Kidney (tissue), 14 donors: Measurements from ENCODE around the gene RHBDL1. TPM values are rescaled to one million over a fixed set of nuclear protein-coding genes. Genes with fewer than 3 reads are reported as not detected.

ENCODE experiments used
- DNase-seq, 5 donors: peaks; one replicate each; pipeline ENCODE4 v3.0.0-alpha.2; 2013 to 2020
- FAIRE-seq: peaks from 2 replicates; lab custom pipeline; 2012; peaks lifted over from hg19 to GRCh38; lab: Jason Lieb, UNC
- H3K27ac ChIP-seq, 2 donors: one replicate each; pipeline ENCODE4 v1.7.0; 2013; ENCODE audit warnings: low read depth in 2 of 2, low read length in 2 of 2, inconsistent platforms in 1 of 2
- H3K27me3 ChIP-seq: one replicate; pipeline ENCODE4 v1.7.1; 2013; ENCODE audit warnings: low read length, inconsistent platforms; ENCODE audit not compliant: control insufficient read depth, insufficient read depth
- H3K36me3 ChIP-seq, 3 donors: one replicate each; pipeline versions ENCODE4 v1.7.0 to v1.7.1; 2013; ENCODE audit warnings: low read length in 3 of 3, control low read depth in 1 of 3, inconsistent platforms in 1 of 3; ENCODE audit not compliant: insufficient read depth in 3 of 3, control insufficient read depth in 2 of 3
- H3K4me1 ChIP-seq, 3 donors: one replicate each; pipeline versions ENCODE4 v1.7.0 to v1.7.1; 2013; ENCODE audit warnings: low read length in 3 of 3, inconsistent platforms in 1 of 3, low read depth in 1 of 3; ENCODE audit not compliant: control insufficient read depth in 2 of 3, insufficient read depth in 2 of 3
- H3K4me3 ChIP-seq, 3 donors: one replicate each; pipeline versions ENCODE4 v1.7.0 to v1.8.1; 2013; ENCODE audit warnings: low read length in 3 of 3, control low read depth in 1 of 3, inconsistent platforms in 1 of 3
- H3K9ac ChIP-seq, 3 donors: one replicate each; pipeline versions ENCODE4 v1.7.0 to v1.7.1; 2013; ENCODE audit warnings: low read length in 3 of 3, control low read depth in 1 of 3, inconsistent platforms in 1 of 3
- H3K9me3 ChIP-seq, 3 donors: one replicate each; pipeline versions ENCODE4 v1.7.0 to v1.7.1; 2013; ENCODE audit warnings: low read length in 3 of 3, control low read depth in 1 of 3, inconsistent platforms in 1 of 3; ENCODE audit not compliant: control insufficient read depth in 2 of 3, insufficient read depth in 1 of 3
- CTCF ChIP-seq: IDR thresholded peaks from 3 replicates; pipeline ENCODE4 v1.5.1; 2012; ENCODE audit warnings: mild to moderate bottlenecking, moderate library complexity, borderline replicate concordance; ENCODE audit not compliant: insufficient read depth; ENCODE audit errors: extremely low read depth
- intact Hi-C: fragments of 100-400 bp; cut with DNase I; formaldehyde crosslinking; loops from one replicate; pipeline ENCODE4 v1.11.1; 2022
- polyA plus RNA-seq: library from polyadenylated mRNA; stranded (reverse); fragments of 350-450 nt; fragmentation: Illumina TruSeq; extraction: RNeasy Lipid Tissue Mini Kit (QIAGEN cat#74804); gene quantifications from one replicate; pipeline ENCODE4 v1.2.3, GENCODE V29; 2014; ENCODE audit warnings: low read depth, low replicate concordance; ENCODE audit not compliant: insufficient read depth
- total RNA-seq: library from RNA; stranded (reverse); fragmentation: NEBNext Ultra II Directional; extraction: Animal tissue kit (Norgen Biotek cat#: 25700); gene quantifications from one replicate; pipeline ENCODE4 v1.2.1, GENCODE V29; 2021
- donor health status: control.
- donor health status: control.
- donor health status: control.
- donor health status: control.
- donor health status: control.
- donor health status: DM: yes; HTN: yes; CAD: no.
- donor health status: Normal renal cell carcinoma (clear cell type).

RHBDL1 gene
- total and polyA plus RNA-seq, 2 donors from 2014 or later, result 0.88 to 9.7 TPM

GRCh38 chr16:667780-668518, 7.5 kb upstream of the RHBDL1 start, which contains the start of gene RHOT2:
TSS of gene RHOT2 (plus strand) at chr16:668132. CDS start at chr16:668200, 68 bp downstream.
- TF ChIP-seq CTCF, result peak; percentile 83
- FAIRE-seq (no peak), DNase-seq (peak; percentile 94 to 98 (median 96))
- peak within 1 kb of the TSS in 2 of 3 donors; percentile 77 to 87 for H3K9ac ChIP-seq
- H3K4me1 ChIP-seq, result peaks cover 0 to 14% (median 4%) of the 10 kb centered on the region in 3 donors
- H3K9me3 ChIP-seq, result no peaks in the 10 kb centered on the region
- H3K4me3 ChIP-seq, result peak within 1 kb of the TSS; percentile 39 to 77 (median 49)
- H3K27ac ChIP-seq, result peak within 1 kb of the TSS; percentile 17 to 43
- peaks cover 0 to 12% (median 8%) of the 10 kb centered on the region in 3 donors for H3K36me3 ChIP-seq
- intact Hi-C loops, result no loop called here
- no peaks in the 10 kb centered on the region for H3K27me3 ChIP-seq

- Histone ChIP-seq H3K9me3 (no peaks in the 10 kb centered on the region), H3K4me3 (peak overlapping the region; percentile 39 to 77 (median 49)), H3K4me1 (peaks cover 0 to 14% (median 4%) of the 10 kb centered on the region in 3 donors), H3K36me3 (peaks cover 0 to 12% (median 10%) of the 10 kb centered on the region in 3 donors), H3K9ac (peak overlapping the region in 2 of 3 donors; percentile 77 to 87), H3K27me3 (no peaks in the 10 kb centered on the region), H3K27ac (peak overlapping the region; percentile 17 to 43)
- FAIRE-seq (no peak), DNase-seq (no peak)
- intact Hi-C loops, result no loop called here
- no peak for TF ChIP-seq CTCF
Measured at GRCh38 chr16:668519-669171, 6.8 kb upstream of the RHBDL1 start.

- Histone ChIP-seq H3K27ac (no peak overlapping the region), H3K27me3 (no peaks in the 10 kb centered on the region), H3K9me3 (no peaks in the 10 kb centered on the region), H3K36me3 (peaks cover 0 to 12% (median 10%) of the 10 kb centered on the region in 3 donors), H3K9ac (no peak overlapping the region), H3K4me3 (no peak overlapping the region), H3K4me1 (peaks cover 0 to 14% (median 4%) of the 10 kb centered on the region in 3 donors)
- DNase-seq, result no peak
- intact Hi-C loops, result no loop called here
- TF ChIP-seq CTCF, result no peak
- FAIRE-seq, result no peak
Measured at GRCh38 chr16:669666-670065, 5.8 kb upstream of the RHBDL1 start.
